ENCODE results near the gene LYPLAL1. TPM values are rescaled to one million over a fixed set of nuclear protein-coding genes. Genes with fewer than 3 reads are reported as not detected.

Gene LYPLAL1
- 14.6 and 24.7 TPM in 2 replicates for total RNA-seq (2014; rRNA removed; shearing (Covaris generic))

GRCh38 chr1:219173758-219174459, at the start of gene LYPLAL1:
LYPLAL1 (plus strand) TSS chr1:219173878; CDS start chr1:219173891, 13 bp downstream.
- DNase-seq (ENCODE audit: low read depth in 1 of 2, low spot score in 2 of 2) = peak; percentile 87
- Histone ChIP-seq H3K27me3 (replicated peaks) (no peaks in the 10 kb centered on the region), H3K36me3 (no peaks in the 10 kb centered on the region), H3K27ac (peak within 1 kb of the TSS; percentile 59), H3K9me3 (replicated peaks) (no peaks in the 10 kb centered on the region), H3K4me1 (replicated peaks) (peaks cover 13% of the 10 kb centered on the region), H3K4me3 (peak within 1 kb of the TSS; percentile 57)

GRCh38 chr1:219124163-219124562, 49.5 kb upstream of the LYPLAL1 start:
- Histone ChIP-seq H3K27me3 (replicated peaks) (no peaks in the 10 kb centered on the region), H3K27ac (no peak overlapping the region), H3K36me3 (no peaks in the 10 kb centered on the region), H3K4me1 (replicated peaks) (peaks cover 8% of the 10 kb centered on the region), H3K4me3 (no peak overlapping the region), H3K9me3 (replicated peaks) (no peaks in the 10 kb centered on the region)
- DNase-seq (ENCODE audit: low read depth in 1 of 2, low spot score in 2 of 2) = no peak

- Histone ChIP-seq H3K27ac (no peak overlapping the region), H3K27me3 (replicated peaks) (no peaks in the 10 kb centered on the region), H3K9me3 (replicated peaks) (no peaks in the 10 kb centered on the region), H3K36me3 (no peaks in the 10 kb centered on the region), H3K4me3 (no peak overlapping the region), H3K4me1 (replicated peaks) (peaks cover 7% of the 10 kb centered on the region)
- DNase-seq (ENCODE audit: low read depth in 1 of 2, low spot score in 2 of 2) = no peak
Observed at GRCh38 chr1:219125342-219125741, 48.3 kb upstream of the LYPLAL1 start.

- DNase-seq (ENCODE audit: low read depth in 1 of 2, low spot score in 2 of 2) = no peak
- H3K9me3 ChIP-seq (replicated peaks) = no peaks in the 10 kb centered on the region
- H3K27ac ChIP-seq = no peak overlapping the region
- H3K36me3 ChIP-seq = no peaks in the 10 kb centered on the region
- H3K4me1 ChIP-seq (replicated peaks) = no peaks in the 10 kb centered on the region
- H3K4me3 ChIP-seq = no peak overlapping the region
- H3K27me3 ChIP-seq (replicated peaks) = no peaks in the 10 kb centered on the region
Observed at GRCh38 chr1:219126377-219126776, 47.3 kb upstream of the LYPLAL1 start.

GRCh38 chr1:219128957-219129356, 44.7 kb upstream of the LYPLAL1 start:
- no peaks in the 10 kb centered on the region for H3K27me3 ChIP-seq (replicated peaks)
- no peak for DNase-seq (ENCODE audit: low read depth in 1 of 2, low spot score in 2 of 2)
- H3K27ac ChIP-seq = no peak overlapping the region
- no peaks in the 10 kb centered on the region for H3K4me1 ChIP-seq (replicated peaks)
- H3K9me3 ChIP-seq (replicated peaks) = no peaks in the 10 kb centered on the region
- H3K4me3 ChIP-seq = no peak overlapping the region
- H3K36me3 ChIP-seq = no peaks in the 10 kb centered on the region

GRCh38 chr1:219130366-219130935, 43.2 kb upstream of the LYPLAL1 start:
- DNase-seq (ENCODE audit: low read depth in 1 of 2, low spot score in 2 of 2) = no peak
- no peaks in the 10 kb centered on the region for H3K27me3 ChIP-seq (replicated peaks)
- no peaks in the 10 kb centered on the region for H3K36me3 ChIP-seq
- H3K4me1 ChIP-seq (replicated peaks) = no peaks in the 10 kb centered on the region
- no peaks in the 10 kb centered on the region for H3K9me3 ChIP-seq (replicated peaks)
- H3K4me3 ChIP-seq = no peak overlapping the region
- no peak overlapping the region for H3K27ac ChIP-seq

GRCh38 chr1:219132939-219133338, 40.7 kb upstream of the LYPLAL1 start:
- no peaks in the 10 kb centered on the region for H3K27me3 ChIP-seq (replicated peaks)
- no peaks in the 10 kb centered on the region for H3K36me3 ChIP-seq
- no peak overlapping the region for H3K27ac ChIP-seq
- no peaks in the 10 kb centered on the region for H3K9me3 ChIP-seq (replicated peaks)
- DNase-seq (ENCODE audit: low read depth in 1 of 2, low spot score in 2 of 2) = no peak
- H3K4me3 ChIP-seq = no peak overlapping the region
- H3K4me1 ChIP-seq (replicated peaks) = no peaks in the 10 kb centered on the region

- H3K9me3 ChIP-seq (replicated peaks) = no peaks in the 10 kb centered on the region
- DNase-seq (ENCODE audit: low read depth in 1 of 2, low spot score in 2 of 2) = no peak
- no peaks in the 10 kb centered on the region for H3K4me1 ChIP-seq (replicated peaks)
- H3K27me3 ChIP-seq (replicated peaks) = no peaks in the 10 kb centered on the region
- no peak overlapping the region for H3K4me3 ChIP-seq
- H3K27ac ChIP-seq = no peak overlapping the region
- no peaks in the 10 kb centered on the region for H3K36me3 ChIP-seq
Observed at GRCh38 chr1:219138747-219139146, 34.9 kb upstream of the LYPLAL1 start.

GRCh38 chr1:219140303-219140877, 33.3 kb upstream of the LYPLAL1 start:
- no peaks in the 10 kb centered on the region for H3K9me3 ChIP-seq (replicated peaks)
- no peak for DNase-seq (ENCODE audit: low read depth in 1 of 2, low spot score in 2 of 2)
- no peaks in the 10 kb centered on the region for H3K36me3 ChIP-seq
- no peaks in the 10 kb centered on the region for H3K4me1 ChIP-seq (replicated peaks)
- H3K27ac ChIP-seq = no peak overlapping the region
- no peaks in the 10 kb centered on the region for H3K27me3 ChIP-seq (replicated peaks)
- no peak overlapping the region for H3K4me3 ChIP-seq

- Histone ChIP-seq H3K36me3 (no peaks in the 10 kb centered on the region), H3K4me1 (replicated peaks) (no peaks in the 10 kb centered on the region), H3K27me3 (replicated peaks) (no peaks in the 10 kb centered on the region), H3K4me3 (no peak overlapping the region), H3K9me3 (replicated peaks) (no peaks in the 10 kb centered on the region), H3K27ac (no peak overlapping the region)
- no peak for DNase-seq (ENCODE audit: low read depth in 1 of 2, low spot score in 2 of 2)
Observed at GRCh38 chr1:219143735-219144134, 29.9 kb upstream of the LYPLAL1 start.

GRCh38 chr1:219144658-219145315, 28.9 kb upstream of the LYPLAL1 start:
- no peak for DNase-seq (ENCODE audit: low read depth in 1 of 2, low spot score in 2 of 2)
- no peaks in the 10 kb centered on the region for H3K4me1 ChIP-seq (replicated peaks)
- no peak overlapping the region for H3K4me3 ChIP-seq

GRCh38 chr1:219147571-219148019, 26.1 kb upstream of the LYPLAL1 start:
- no peak for DNase-seq (ENCODE audit: low read depth in 1 of 2, low spot score in 2 of 2)
- no peaks in the 10 kb centered on the region for H3K36me3 ChIP-seq
- no peaks in the 10 kb centered on the region for H3K27me3 ChIP-seq (replicated peaks)
- H3K4me1 ChIP-seq (replicated peaks) = no peaks in the 10 kb centered on the region
- H3K27ac ChIP-seq = no peak overlapping the region
- H3K4me3 ChIP-seq = no peak overlapping the region
- no peaks in the 10 kb centered on the region for H3K9me3 ChIP-seq (replicated peaks)

More at GRCh38 chr1:219144658-219145315, 28.9 kb upstream of the LYPLAL1 start:
- Histone ChIP-seq H3K9me3 (replicated peaks) (no peaks in the 10 kb centered on the region), H3K27me3 (replicated peaks) (no peaks in the 10 kb centered on the region), H3K27ac (no peak overlapping the region), H3K36me3 (no peaks in the 10 kb centered on the region)

GRCh38 chr1:219149009-219149577, 24.6 kb upstream of the LYPLAL1 start:
- H3K27me3 ChIP-seq (replicated peaks) = no peaks in the 10 kb centered on the region
- H3K27ac ChIP-seq = no peak overlapping the region
- H3K4me1 ChIP-seq (replicated peaks) = no peaks in the 10 kb centered on the region
- no peaks in the 10 kb centered on the region for H3K9me3 ChIP-seq (replicated peaks)
- no peak overlapping the region for H3K4me3 ChIP-seq
- no peaks in the 10 kb centered on the region for H3K36me3 ChIP-seq
- no peak for DNase-seq (ENCODE audit: low read depth in 1 of 2, low spot score in 2 of 2)

- no peaks in the 10 kb centered on the region for H3K27me3 ChIP-seq (replicated peaks)
- H3K4me3 ChIP-seq = no peak overlapping the region
- H3K9me3 ChIP-seq (replicated peaks) = no peaks in the 10 kb centered on the region
- DNase-seq (ENCODE audit: low read depth in 1 of 2, low spot score in 2 of 2) = no peak
- H3K27ac ChIP-seq = no peak overlapping the region
- H3K36me3 ChIP-seq = no peaks in the 10 kb centered on the region
- H3K4me1 ChIP-seq (replicated peaks) = no peaks in the 10 kb centered on the region
Observed at GRCh38 chr1:219149953-219150352, 23.7 kb upstream of the LYPLAL1 start.
